GM18499 (cell line): ENCODE measurements around the gene GALNT16.
"Not testable (repeated sequence)": the region's sequence is repeated elsewhere in the genome, so short reads cannot be mapped to it uniquely, and the experiment has no call there.

Experiments used
- ATAC-seq: cut with Tn5 transposase; IDR thresholded peaks from one replicate; pipeline ENCODE4 v1.9.1; 2021; ENCODE audit warnings: moderate number of reproducible peaks; ENCODE audit not compliant: insufficient read depth, unreplicated experiment

Gene GALNT16

GRCh38 chr14:69259527-69260189 is at the start of gene GALNT16:
Gene GALNT16, plus strand, starts transcription at chr14:69260158. Its CDS starts 133 bp downstream, at chr14:69260291.
- ATAC-seq = no peak

- ATAC-seq = no peak
Measured at GRCh38 chr14:69214393-69214792, 45.6 kb upstream of the GALNT16 start.

GRCh38 chr14:69217663-69218062 is 42.3 kb upstream of the GALNT16 start:
- ATAC-seq = not testable (repeated sequence)

GRCh38 chr14:69224946-69225345 is 35.0 kb upstream of the GALNT16 start:
- ATAC-seq = no peak

GRCh38 chr14:69226178-69226577 is 33.8 kb upstream of the GALNT16 start:
- no peak for ATAC-seq

GRCh38 chr14:69226736-69227135 is 33.2 kb upstream of the GALNT16 start:
- ATAC-seq = no peak

- no peak for ATAC-seq
Measured at GRCh38 chr14:69231486-69231885, 28.5 kb upstream of the GALNT16 start.

- no peak for ATAC-seq
Measured at GRCh38 chr14:69232388-69232787, 27.6 kb upstream of the GALNT16 start.

- ATAC-seq = no peak
Measured at GRCh38 chr14:69234106-69234505, 25.9 kb upstream of the GALNT16 start.

- ATAC-seq = no peak
Measured at GRCh38 chr14:69235708-69236107, 24.2 kb upstream of the GALNT16 start.

- no peak for ATAC-seq
Measured at GRCh38 chr14:69237142-69237541, 22.8 kb upstream of the GALNT16 start.

GRCh38 chr14:69237584-69237983 is 22.4 kb upstream of the GALNT16 start:
- ATAC-seq = no peak

GRCh38 chr14:69238883-69239282 is 21.1 kb upstream of the GALNT16 start:
- no peak for ATAC-seq

- no peak for ATAC-seq
Measured at GRCh38 chr14:69240527-69241173, 19.3 kb upstream of the GALNT16 start.

GRCh38 chr14:69241577-69241976 is 18.4 kb upstream of the GALNT16 start:
- ATAC-seq = no peak

- no peak for ATAC-seq
Measured at GRCh38 chr14:69242311-69243224, 17.4 kb upstream of the GALNT16 start.

GRCh38 chr14:69244946-69245345 is 15.0 kb upstream of the GALNT16 start:
- no peak for ATAC-seq

- no peak for ATAC-seq
Measured at GRCh38 chr14:69246331-69246730, 13.6 kb upstream of the GALNT16 start.

- no peak for ATAC-seq
Measured at GRCh38 chr14:69247676-69248440, 12.1 kb upstream of the GALNT16 start.

- no peak for ATAC-seq
Measured at GRCh38 chr14:69249603-69250002, 10.4 kb upstream of the GALNT16 start.
